KMS-11 (cell line): ENCODE results near the gene FRMD4A.

Source experiments
- H2AFZ ChIP-seq: fragments of 200-600 bp; sonication (generic); 2 replicates; pipeline ENCODE4 v1.6.1; 2016; ENCODE audit warnings: antibody characterized with exemption, mixed run types, low read depth
- H3K27ac ChIP-seq: fragments of 200-600 bp; sonication (generic); 2 replicates; pipeline ENCODE4 v1.6.1; 2016; ENCODE audit warnings: mild to moderate bottlenecking, mixed run types
- H3K27me3 ChIP-seq: fragments of 200-600 bp; sonication (generic); 2 replicates; pipeline ENCODE4 v1.6.1; 2017; ENCODE audit warnings: mild to moderate bottlenecking, low read depth, mixed run types, moderate library complexity; ENCODE audit not compliant: insufficient read depth
- H3K36me3 ChIP-seq: fragments of 200-600 bp; sonication (generic); 2 replicates; pipeline ENCODE4 v1.6.1; 2017; ENCODE audit warnings: mild to moderate bottlenecking, mixed run types; ENCODE audit not compliant: insufficient read depth
- H3K4me1 ChIP-seq: fragments of 200-600 bp; sonication (generic); 2 replicates; pipeline ENCODE4 v1.6.1; 2016; ENCODE audit warnings: mild to moderate bottlenecking, low read depth, mixed run types; ENCODE audit not compliant: poor library complexity, severe bottlenecking
- H3K4me2 ChIP-seq: fragments of 200-600 bp; sonication (generic); 2 replicates; pipeline ENCODE4 v1.7.0; 2016; ENCODE audit warnings: mild to moderate bottlenecking, mixed run types
- H3K4me3 ChIP-seq: fragments of 200-600 bp; sonication (generic); IDR thresholded peaks from 2 replicates; pipeline ENCODE4 v1.6.1; 2017; ENCODE audit warnings: low read depth, low read length, mixed read lengths; ENCODE audit not compliant: insufficient read depth
- H3K79me2 ChIP-seq: fragments of 200-600 bp; sonication (generic); 2 replicates; pipeline ENCODE4 v1.6.1; 2016; ENCODE audit warnings: low read depth, mixed run types; ENCODE audit not compliant: insufficient read depth
- H3K9ac ChIP-seq: fragments of 200-600 bp; sonication (generic); 2 replicates; pipeline ENCODE4 v1.6.1; 2016; ENCODE audit warnings: mild to moderate bottlenecking, mixed run types
- H4K20me1 ChIP-seq: fragments of 200-600 bp; sonication (generic); 2 replicates; pipeline ENCODE4 v1.6.1; 2016; ENCODE audit warnings: mild to moderate bottlenecking, mixed run types; ENCODE audit not compliant: insufficient read depth
- TF ChIP-seq, protein P1 (sequence below): fragments of 200-600 bp; sonication (generic); conservative IDR thresholded peaks from 2 replicates; pipeline ENCODE4 v1.6.1; 2017; ENCODE audit warnings: low read depth, mild to moderate bottlenecking, antibody characterized with exemption, low read length, moderate library complexity, mixed read lengths

The FRMD4A gene

DNA sequence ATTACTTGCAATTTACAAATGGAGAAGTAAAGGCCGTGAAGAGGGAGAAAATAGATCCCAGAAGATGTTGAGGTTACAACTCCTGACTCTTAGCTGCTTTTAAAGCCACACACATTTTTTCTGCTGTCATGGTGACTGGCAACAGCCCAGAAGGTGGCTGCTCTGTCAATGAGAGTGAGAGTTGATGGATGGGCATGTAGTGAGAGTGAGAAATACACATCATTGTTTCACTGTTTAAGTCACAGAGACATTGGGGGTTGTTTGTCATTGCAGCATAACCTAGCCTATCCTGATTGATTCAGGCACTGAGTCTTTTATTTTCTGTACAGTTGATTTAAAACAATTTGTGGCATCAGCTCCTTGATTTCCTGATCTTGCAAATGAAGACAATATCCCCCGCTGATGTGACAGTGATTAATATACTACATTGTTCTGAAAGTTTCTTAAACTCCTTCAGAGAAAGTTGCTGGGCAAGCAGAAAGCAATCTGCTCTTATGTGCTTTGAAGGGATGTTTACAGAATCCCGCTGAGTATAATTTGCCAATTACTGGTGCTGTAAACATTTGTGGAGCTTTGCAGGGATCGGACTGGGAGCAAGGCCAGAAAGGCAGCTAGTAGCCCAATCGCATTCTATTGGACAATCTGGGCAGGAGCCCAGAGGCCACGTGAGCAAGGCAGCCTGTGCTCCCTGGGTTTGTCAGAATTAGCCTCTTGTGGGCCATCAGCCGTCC is 514.4 kb downstream of the FRMD4A start:
- H3K4me1 ChIP-seq = no peaks in the 10 kb centered on the region
- H3K4me2 ChIP-seq = no peak overlapping the region
- H3K27ac ChIP-seq = no peak overlapping the region
- no peaks in the 10 kb centered on the region for H3K27me3 ChIP-seq
- H2AFZ ChIP-seq = no peak overlapping the region
- TF ChIP-seq, protein P1, sequence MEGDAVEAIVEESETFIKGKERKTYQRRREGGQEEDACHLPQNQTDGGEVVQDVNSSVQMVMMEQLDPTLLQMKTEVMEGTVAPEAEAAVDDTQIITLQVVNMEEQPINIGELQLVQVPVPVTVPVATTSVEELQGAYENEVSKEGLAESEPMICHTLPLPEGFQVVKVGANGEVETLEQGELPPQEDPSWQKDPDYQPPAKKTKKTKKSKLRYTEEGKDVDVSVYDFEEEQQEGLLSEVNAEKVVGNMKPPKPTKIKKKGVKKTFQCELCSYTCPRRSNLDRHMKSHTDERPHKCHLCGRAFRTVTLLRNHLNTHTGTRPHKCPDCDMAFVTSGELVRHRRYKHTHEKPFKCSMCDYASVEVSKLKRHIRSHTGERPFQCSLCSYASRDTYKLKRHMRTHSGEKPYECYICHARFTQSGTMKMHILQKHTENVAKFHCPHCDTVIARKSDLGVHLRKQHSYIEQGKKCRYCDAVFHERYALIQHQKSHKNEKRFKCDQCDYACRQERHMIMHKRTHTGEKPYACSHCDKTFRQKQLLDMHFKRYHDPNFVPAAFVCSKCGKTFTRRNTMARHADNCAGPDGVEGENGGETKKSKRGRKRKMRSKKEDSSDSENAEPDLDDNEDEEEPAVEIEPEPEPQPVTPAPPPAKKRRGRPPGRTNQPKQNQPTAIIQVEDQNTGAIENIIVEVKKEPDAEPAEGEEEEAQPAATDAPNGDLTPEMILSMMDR = no peak
- H3K79me2 ChIP-seq = no peaks in the 10 kb centered on the region
- H3K36me3 ChIP-seq = no peaks in the 10 kb centered on the region
- H4K20me1 ChIP-seq = no peaks in the 10 kb centered on the region
- no peak overlapping the region for H3K9ac ChIP-seq
- H3K4me3 ChIP-seq = no peak overlapping the region

DNA sequence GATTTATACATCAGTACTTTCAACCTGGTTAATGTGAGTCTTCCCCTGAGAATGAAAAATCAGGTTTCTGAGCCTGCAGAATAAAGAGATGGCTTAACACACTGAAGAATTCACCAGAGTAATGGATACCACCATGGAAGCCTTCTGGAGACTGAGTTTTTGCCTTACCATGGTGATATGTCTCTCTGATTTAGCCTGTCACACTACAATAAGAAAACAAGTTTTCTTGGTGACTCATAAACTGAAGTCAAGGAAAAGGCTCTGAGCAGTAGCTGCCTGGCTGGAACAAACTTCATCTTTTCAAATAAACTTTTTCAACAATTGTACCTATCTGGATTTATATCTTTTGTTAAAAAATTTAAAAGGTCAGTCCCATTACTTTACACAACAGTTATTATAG is 515.0 kb downstream of the FRMD4A start:
- Histone ChIP-seq H3K4me2 (no peak overlapping the region), H3K27ac (no peak overlapping the region), H3K4me3 (no peak overlapping the region), H3K4me1 (peaks cover 2% of the 10 kb centered on the region), H3K79me2 (no peaks in the 10 kb centered on the region), H3K9ac (no peak overlapping the region), H4K20me1 (no peaks in the 10 kb centered on the region), H2AFZ (no peak overlapping the region), H3K27me3 (no peaks in the 10 kb centered on the region), H3K36me3 (no peaks in the 10 kb centered on the region)
- TF ChIP-seq, protein P1 = no peak

DNA sequence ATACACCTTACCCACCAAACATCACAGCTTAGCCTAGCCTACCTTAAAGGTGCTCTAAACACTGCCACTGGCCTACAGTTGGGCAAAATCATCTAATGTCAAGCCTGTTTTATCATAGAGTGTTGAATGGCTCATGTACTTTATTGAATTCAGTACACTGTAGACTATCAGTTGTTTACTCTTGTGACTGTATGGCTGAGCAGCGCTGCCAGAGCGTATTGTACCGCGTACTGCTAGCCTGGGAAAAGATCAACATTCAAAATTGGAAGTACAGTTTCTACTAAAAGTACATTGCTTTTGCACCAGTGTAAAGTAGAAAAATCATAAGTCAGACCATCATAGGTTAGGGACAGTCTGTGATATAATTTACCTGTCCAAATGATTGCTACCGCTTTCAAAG is 517.2 kb downstream of the FRMD4A start:
- no peak overlapping the region for H2AFZ ChIP-seq
- no peak overlapping the region for H3K9ac ChIP-seq
- no peaks in the 10 kb centered on the region for H3K27me3 ChIP-seq
- H3K79me2 ChIP-seq = no peaks in the 10 kb centered on the region
- H3K4me2 ChIP-seq = no peak overlapping the region
- H3K27ac ChIP-seq = no peak overlapping the region
- TF ChIP-seq, protein P1 = no peak
- no peaks in the 10 kb centered on the region for H3K36me3 ChIP-seq
- no peak overlapping the region for H3K4me3 ChIP-seq
- peaks cover 23% of the 10 kb centered on the region for H3K4me1 ChIP-seq
- H4K20me1 ChIP-seq = no peaks in the 10 kb centered on the region

DNA sequence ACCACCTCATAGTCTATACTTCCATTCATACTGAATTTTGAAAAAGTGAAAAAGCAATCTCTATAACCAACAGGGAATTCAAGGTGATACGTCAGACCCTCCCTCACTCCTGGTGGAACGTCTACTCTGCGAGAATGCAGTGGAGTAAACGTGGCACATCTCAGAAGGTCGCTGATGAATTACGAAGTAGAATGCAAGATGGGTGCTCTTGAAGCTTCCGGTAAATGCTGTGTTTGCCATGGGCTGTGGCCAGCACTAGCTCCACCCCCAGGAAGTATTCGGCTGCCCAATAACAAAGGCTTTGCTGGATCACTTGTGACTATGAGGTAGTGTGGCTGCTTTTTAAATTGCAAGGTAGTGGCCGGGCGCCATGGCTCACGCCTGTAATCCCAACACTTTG is 517.9 kb downstream of the FRMD4A start:
- H3K4me2 ChIP-seq = no peak overlapping the region
- H3K27me3 ChIP-seq = no peaks in the 10 kb centered on the region
- H3K36me3 ChIP-seq = no peaks in the 10 kb centered on the region
- TF ChIP-seq, protein P1 = no peak
- no peaks in the 10 kb centered on the region for H3K79me2 ChIP-seq
- no peak overlapping the region for H2AFZ ChIP-seq
- H3K4me1 ChIP-seq = peaks cover 29% of the 10 kb centered on the region
- H3K27ac ChIP-seq = no peak overlapping the region
- H3K4me3 ChIP-seq = no peak overlapping the region
- no peak overlapping the region for H3K9ac ChIP-seq
- H4K20me1 ChIP-seq = no peaks in the 10 kb centered on the region
